IMR-90 (cell line): ENCODE results near the gene HES4. TPM values are rescaled to one million over a fixed set of nuclear protein-coding genes. Genes with fewer than 3 reads are reported as not detected.

Source experiments
- ATAC-seq: fragments of 200-7000 bp; cut with Tn5 transposase; 2 replicates; pipeline ENCODE4 v1.9.1; 2020; ENCODE audit warnings: low read depth, mild to moderate bottlenecking, moderate library complexity
- BruUV-seq: library from RNA; stranded (reverse); fragments of 400-500 nt; replicated peaks from 2 replicates; lab custom pipeline; 2021; lab: Mats Ljungman, UMichigan
- CTCF ChIA-PET: fragments of 300-600 bp; formaldehyde crosslinking; extraction: SDS; loops from one replicate; lab custom pipeline; 2021; ENCODE audit warnings: antibody characterized with exemption; lab: Yijun Ruan, JAX
- POLR2A ChIA-PET: fragments of 300-600 bp; sonication (Branson Sonifier 250); formaldehyde crosslinking; loops from one replicate; lab custom pipeline; 2022; ENCODE audit warnings: antibody characterized with exemption; ENCODE audit not compliant: unreplicated experiment; lab: Charles Lee
- DNase-seq: peaks from one replicate; pipeline ENCODE4 v3.0.0; 2013
- H2AFZ ChIP-seq: replicated peaks from 2 replicates; pipeline ENCODE3; 2013; ENCODE audit warnings: low read length, mild to moderate bottlenecking; ENCODE audit not compliant: poor library complexity
- H2AK5ac ChIP-seq: 2 replicates; pipeline ENCODE4 v1.6.1; 2013; ENCODE audit warnings: low read depth, low read length, inconsistent platforms
- H2AK9ac ChIP-seq: replicated peaks from 2 replicates; pipeline ENCODE3; 2013; ENCODE audit warnings: mild to moderate bottlenecking, low read depth, low read length, moderate library complexity; ENCODE audit not compliant: poor library complexity
- H2BK120ac ChIP-seq: 2 replicates; pipeline ENCODE4 v1.6.1; 2013; ENCODE audit warnings: low read depth, low read length, inconsistent platforms
- H2BK15ac ChIP-seq: 3 replicates; pipeline ENCODE4 v1.6.1; 2013; ENCODE audit warnings: low read depth, low read length, inconsistent platforms
- H2BK20ac ChIP-seq: 2 replicates; pipeline ENCODE4 v1.6.1; 2013; ENCODE audit warnings: low read depth, mild to moderate bottlenecking, inconsistent platforms, low read length, moderate library complexity
- H2BK5ac ChIP-seq: 2 replicates; pipeline ENCODE4 v1.6.1; 2013; ENCODE audit warnings: mild to moderate bottlenecking, low read depth, low read length, inconsistent platforms; ENCODE audit not compliant: poor library complexity, severe bottlenecking
- H3K14ac ChIP-seq: replicated peaks from 2 replicates; pipeline ENCODE4 v1.6.1; 2013; ENCODE audit warnings: low read depth, low read length, inconsistent platforms
- H3K18ac ChIP-seq: 2 replicates; pipeline ENCODE4 v1.6.1; 2013; ENCODE audit warnings: low read depth, low read length, control low read depth
- H3K23ac ChIP-seq: 2 replicates; pipeline ENCODE4 v1.6.1; 2013; ENCODE audit warnings: low read depth, low read length, inconsistent platforms
- H3K27ac ChIP-seq: 2 replicates; pipeline ENCODE4 v1.5.1; 2013; ENCODE audit warnings: mild to moderate bottlenecking, control low read depth, low read length; ENCODE audit not compliant: insufficient read depth
- H3K27me3 ChIP-seq: 2 replicates; pipeline ENCODE4 v1.6.1; 2013; ENCODE audit warnings: low read length; ENCODE audit not compliant: control insufficient read depth, insufficient read depth
- H3K36me3 ChIP-seq: 2 replicates; pipeline ENCODE4 v1.6.1; 2013; ENCODE audit warnings: low read length, mixed read lengths; ENCODE audit not compliant: control insufficient read depth, insufficient read depth
- H3K4ac ChIP-seq: 2 replicates; pipeline ENCODE4 v1.6.1; 2013; ENCODE audit warnings: low read depth, low read length, inconsistent platforms
- H3K4me1 ChIP-seq: 2 replicates; pipeline ENCODE4 v1.6.1; 2013; ENCODE audit warnings: low read length, mixed read lengths; ENCODE audit not compliant: control insufficient read depth, insufficient read depth
- H3K4me2 ChIP-seq: 2 replicates; pipeline ENCODE4 v1.6.1; 2013; ENCODE audit warnings: low read depth, mild to moderate bottlenecking, control low read depth, low read length, moderate library complexity
- H3K4me3 ChIP-seq: 2 replicates; pipeline ENCODE4 v1.5.1; 2013; ENCODE audit warnings: low read depth, mild to moderate bottlenecking, control low read depth, low read length, moderate library complexity; ENCODE audit not compliant: insufficient read depth
- H3K56ac ChIP-seq: 2 replicates; pipeline ENCODE4 v1.6.1; 2013; ENCODE audit warnings: low read length, inconsistent platforms; ENCODE audit not compliant: insufficient read depth; ENCODE audit errors: extremely low read depth
- H3K79me1 ChIP-seq, 2 experiments: 2 replicates each; pipeline ENCODE4 v1.6.1; 2013; ENCODE audit warnings: low read length in 2 of 2, inconsistent platforms in 1 of 2, low read depth in 1 of 2
- H3K9ac ChIP-seq: 2 replicates; pipeline ENCODE4 v1.6.1; 2013; ENCODE audit warnings: low read depth, low read length, control low read depth
- H3K9me1 ChIP-seq: 2 replicates; pipeline ENCODE4 v1.6.1; 2013; ENCODE audit warnings: low read length, inconsistent platforms; ENCODE audit not compliant: insufficient read depth
- H3K9me3 ChIP-seq: 2 replicates; pipeline ENCODE4 v1.6.1; 2013; ENCODE audit warnings: low read length; ENCODE audit not compliant: control insufficient read depth, insufficient read depth
- H4K20me1 ChIP-seq: 2 replicates; pipeline ENCODE4 v1.6.1; 2013; ENCODE audit warnings: low read length, inconsistent platforms; ENCODE audit not compliant: insufficient read depth
- H4K5ac ChIP-seq: 2 replicates; pipeline ENCODE4 v1.6.1; 2013; ENCODE audit warnings: mild to moderate bottlenecking, low read depth, low read length, control low read depth
- H4K8ac ChIP-seq, 2 experiments: 2 replicates each; pipeline ENCODE4 v1.6.1; 2013; ENCODE audit warnings: low read depth in 2 of 2, low read length in 2 of 2, control low read depth in 1 of 2, inconsistent platforms in 1 of 2
- H4K91ac ChIP-seq: 2 replicates; pipeline ENCODE4 v1.6.1; 2013; ENCODE audit warnings: low read depth, low read length, inconsistent platforms; ENCODE audit not compliant: insufficient read depth
- CEBPB ChIP-seq: IDR thresholded peaks from 2 replicates; pipeline ENCODE4 v1.6.1; 2012; ENCODE audit warnings: low read depth, low read length, improper control_type of control experiment
- WGBS, 2 experiments: methylation state at CpG; one replicate each; pipeline versions ENCODE4 v1.1.5 to v1.1.7; 2013; ENCODE audit warnings: missing lambda C conversion rate in 2 of 2; ENCODE audit not compliant: insufficient read length in 1 of 2; ENCODE audit errors: extremely low coverage in 2 of 2; 5-methylcytosine and 5-hydroxymethylcytosine counted together
- dilution Hi-C: fragments of 300-500 bp; cut with HindIII; formaldehyde crosslinking; loops from one replicate; pipeline ENCODE4 v1.14.3; 2018; ENCODE audit warnings: low sequenced_read_pairs; ENCODE audit not compliant: unreplicated experiment
- in situ Hi-C: fragments of 300-500 bp; cut with MboI; formaldehyde crosslinking; loops from 3 replicates; pipeline ENCODE4 v1.14.3; 2019; ENCODE audit warnings: low sequenced_read_pairs, inconsistent platforms, mixed read lengths
- intact Hi-C: fragments of 100-400 bp; cut with micrococcal nuclease; formaldehyde crosslinking; loops from 2 replicates; pipeline ENCODE4 v1.10.0; 2022
- polyA plus RNA-seq, 3 experiments: library from polyadenylated mRNA; depleted of rRNA; stranded (reverse); fragments of >200 nt; gene quantifications; 2 replicates each; pipeline ENCODE4 v1.2.3, GENCODE V29; 2012; ENCODE audit warnings: low replicate concordance in 1 of 3
- total RNA-seq: library from RNA; depleted of rRNA; stranded (reverse); fragments of >200 nt; gene quantifications from 2 replicates; pipeline ENCODE4 v1.2.3, GENCODE V29; 2012

HES4 gene
- total and polyA plus RNA-seq, 2 of the 4 experiments (the other 2 are of a cell fraction), result 1.4 to 11.7 TPM

- H4K5ac ChIP-seq, result no peak overlapping the region
- H3K9ac ChIP-seq, result no peak overlapping the region
- BruUV-seq, result no TSS peak
- H3K4me2 ChIP-seq, result no peak overlapping the region
- in situ Hi-C loops (no loop called here), intact Hi-C loops (no loop called here), dilution Hi-C loops (no loop called here)
- H3K79me1 ChIP-seq, result no peaks in the 10 kb centered on the region
- H4K91ac ChIP-seq, result no peak overlapping the region
- H2AFZ ChIP-seq, result no peak overlapping the region
- H3K9me1 ChIP-seq, result peaks cover 5% of the 10 kb centered on the region; the same call in 1 of the 2 replicates
- 100% methylated on average over 2 of the region's 11 CpGs; no CpG with 5 or more reads in 1 of the 2 experiments for WGBS, 2 experiments
- H3K14ac ChIP-seq, result no peak overlapping the region
- no peak overlapping the region for H3K23ac ChIP-seq
- H3K56ac ChIP-seq, result no peak overlapping the region
- no peak overlapping the region for H2AK9ac ChIP-seq
- no peak overlapping the region for H3K4ac ChIP-seq
- no peak for DNase-seq
- 0 out of 2 replicates have a peak, but pooled peaks cover 2% of the 10 kb centered on the region for H3K4me1 ChIP-seq
- no peak overlapping the region for H3K18ac ChIP-seq
- no peak for ATAC-seq
- no peak overlapping the region for H2BK120ac ChIP-seq
- no peaks in the 10 kb centered on the region for H3K36me3 ChIP-seq
- H2BK15ac ChIP-seq, result no peak overlapping the region
- no peaks in the 10 kb centered on the region; the same call in 1 of the 2 replicates for H4K20me1 ChIP-seq
- no peak for TF ChIP-seq CEBPB
- no peak overlapping the region for H3K27ac ChIP-seq
- H2AK5ac ChIP-seq, result no peak overlapping the region
- no peak overlapping the region for H2BK5ac ChIP-seq
- H4K8ac ChIP-seq, result no peak overlapping the region
- no peak overlapping the region for H3K4me3 ChIP-seq
- H3K27me3 ChIP-seq, result peaks cover 5% of the 10 kb centered on the region; the same call in 1 of the 2 replicates
- H3K9me3 ChIP-seq, result no peaks in the 10 kb centered on the region
- H2BK20ac ChIP-seq, result no peak overlapping the region
- ChIA-PET POLR2A (no interaction called here), CTCF (no interaction called here)
Measured at GRCh38 chr1:974293-974640, 25.6 kb downstream of the HES4 start.
